Chondrocyte (in vitro differentiated cells): ENCODE results near the gene PTPRH. TPM values are rescaled to one million over a fixed set of nuclear protein-coding genes. Genes with fewer than 3 reads are reported as not detected.

Source experiments
- DNase-seq: peaks from one replicate; pipeline ENCODE4 v3.0.0; 2021; ENCODE audit warnings: mixed read lengths, low spot score
- H3K27ac Mint-ChIP-seq: one replicate; pipeline ENCODE4 v1.8.0; 2021; ENCODE audit warnings: mild to moderate bottlenecking, moderate library complexity, mixed read lengths; ENCODE audit not compliant: unreplicated experiment
- H3K27me3 Mint-ChIP-seq: 2 replicates; pipeline ENCODE4 v1.8.0; 2021; ENCODE audit warnings: low read depth, mixed read lengths
- H3K36me3 Mint-ChIP-seq: 2 replicates; pipeline ENCODE4 v1.8.0; 2021; ENCODE audit warnings: low read depth, mixed read lengths
- H3K4me1 Mint-ChIP-seq: 2 replicates; pipeline ENCODE4 v1.8.0; 2021; ENCODE audit warnings: low read depth, mild to moderate bottlenecking, mixed read lengths
- H3K4me3 Mint-ChIP-seq: one replicate; pipeline ENCODE4 v1.8.0; 2021; ENCODE audit warnings: mild to moderate bottlenecking, moderate library complexity, mixed read lengths; ENCODE audit not compliant: unreplicated experiment
- H3K9me3 Mint-ChIP-seq: 2 replicates; pipeline ENCODE4 v1.8.0; 2021; ENCODE audit warnings: low read depth, mixed read lengths
- total RNA-seq: library from RNA; stranded (reverse); gene quantifications from 3 replicates; pipeline ENCODE4 v1.2.1, GENCODE V29; 2021
- TF ChIP-seq, protein P1 (sequence below): fragments of 200-600 bp; sonication (generic); IDR thresholded peaks from 2 replicates; pipeline ENCODE4 v1.5.0; 2021; ENCODE audit warnings: antibody characterized with exemption, mild to moderate bottlenecking, moderate library complexity

The PTPRH gene
- total RNA-seq, 1 donor from 2014 or later, result 0.42 TPM

DNA sequence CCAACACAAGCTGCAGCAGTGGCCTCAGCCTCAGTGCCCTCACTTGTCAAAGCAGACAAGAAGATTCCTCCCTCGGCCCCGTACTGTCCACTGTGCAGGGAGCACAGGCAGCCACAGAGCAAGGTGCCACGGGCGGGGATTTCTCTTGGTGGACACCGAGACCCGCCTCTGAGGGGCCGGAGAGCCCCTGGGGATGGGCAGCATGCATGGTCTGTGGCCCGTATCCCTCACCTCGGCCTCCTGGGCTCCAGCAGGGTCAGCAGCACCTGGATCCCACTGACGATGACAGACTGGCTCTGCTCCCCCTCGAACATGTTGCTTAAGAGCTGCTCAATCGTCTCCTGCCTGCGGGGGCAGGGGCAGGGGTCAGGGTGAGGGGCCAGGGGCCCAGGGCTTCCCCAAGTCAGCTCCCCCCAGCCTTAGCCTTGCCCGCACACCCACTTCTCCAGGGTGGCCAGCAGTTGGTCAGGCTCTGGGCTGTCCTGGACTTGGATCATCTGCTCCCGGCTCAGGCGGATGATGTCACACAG lies 32.7 kb upstream of the PTPRH start:
- peaks cover 28% of the 10 kb centered on the region for H3K36me3 Mint-ChIP-seq

DNA sequence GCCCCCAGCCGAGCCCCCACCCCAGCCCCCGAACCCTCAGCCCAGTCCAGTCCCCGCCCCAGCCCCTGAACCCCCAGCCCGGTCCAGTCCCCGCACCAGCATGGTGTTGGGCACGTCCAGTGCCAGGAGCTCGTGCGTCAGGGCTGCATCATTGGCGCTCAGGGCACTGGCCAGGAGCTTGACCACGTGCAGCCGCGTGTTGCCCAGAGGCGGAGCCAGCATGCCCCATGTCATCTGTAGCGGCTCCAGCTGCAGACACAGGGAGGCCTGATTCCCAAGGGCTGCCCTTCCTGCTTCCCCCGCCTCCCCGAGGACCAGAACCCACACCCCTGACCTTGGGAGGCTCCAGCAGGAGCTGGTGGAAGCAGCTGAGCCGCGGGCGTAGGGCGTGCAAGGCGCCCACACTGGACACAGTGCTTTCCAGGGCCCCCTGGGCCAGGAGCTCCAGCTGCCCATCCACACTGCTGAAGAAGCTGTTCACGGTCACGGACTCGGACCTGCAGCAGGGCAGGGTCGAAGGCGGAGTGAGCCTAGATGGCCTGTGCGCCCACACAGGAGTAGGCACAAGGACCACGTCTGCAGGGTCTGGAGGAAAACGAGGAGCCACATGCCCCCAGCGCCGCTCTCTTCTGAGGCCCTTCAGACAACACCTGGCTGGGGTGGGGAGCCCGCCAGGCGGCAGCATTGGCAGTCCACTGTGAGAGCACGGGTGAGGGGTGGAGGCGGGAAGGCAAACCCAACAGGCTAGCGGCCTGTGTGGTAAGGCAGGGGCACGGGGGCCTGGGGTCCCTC lies 32.0 kb upstream of the PTPRH start:
- Mint-ChIP-seq H3K9me3 (no peaks in the 10 kb centered on the region), H3K27me3 (no peaks in the 10 kb centered on the region), H3K27ac (no peak overlapping the region), H3K4me3 (no peak overlapping the region), H3K4me1 (no peaks in the 10 kb centered on the region), H3K36me3 (peaks cover 32% of the 10 kb centered on the region)
- peak; percentile 90 for DNase-seq
- TF ChIP-seq, protein P1, sequence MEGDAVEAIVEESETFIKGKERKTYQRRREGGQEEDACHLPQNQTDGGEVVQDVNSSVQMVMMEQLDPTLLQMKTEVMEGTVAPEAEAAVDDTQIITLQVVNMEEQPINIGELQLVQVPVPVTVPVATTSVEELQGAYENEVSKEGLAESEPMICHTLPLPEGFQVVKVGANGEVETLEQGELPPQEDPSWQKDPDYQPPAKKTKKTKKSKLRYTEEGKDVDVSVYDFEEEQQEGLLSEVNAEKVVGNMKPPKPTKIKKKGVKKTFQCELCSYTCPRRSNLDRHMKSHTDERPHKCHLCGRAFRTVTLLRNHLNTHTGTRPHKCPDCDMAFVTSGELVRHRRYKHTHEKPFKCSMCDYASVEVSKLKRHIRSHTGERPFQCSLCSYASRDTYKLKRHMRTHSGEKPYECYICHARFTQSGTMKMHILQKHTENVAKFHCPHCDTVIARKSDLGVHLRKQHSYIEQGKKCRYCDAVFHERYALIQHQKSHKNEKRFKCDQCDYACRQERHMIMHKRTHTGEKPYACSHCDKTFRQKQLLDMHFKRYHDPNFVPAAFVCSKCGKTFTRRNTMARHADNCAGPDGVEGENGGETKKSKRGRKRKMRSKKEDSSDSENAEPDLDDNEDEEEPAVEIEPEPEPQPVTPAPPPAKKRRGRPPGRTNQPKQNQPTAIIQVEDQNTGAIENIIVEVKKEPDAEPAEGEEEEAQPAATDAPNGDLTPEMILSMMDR, result no peak

More for the DNA sequence above, 32.7 kb upstream of the PTPRH start:
- Mint-ChIP-seq H3K27ac (no peak overlapping the region), H3K4me1 (no peaks in the 10 kb centered on the region), H3K4me3 (no peak overlapping the region), H3K9me3 (no peaks in the 10 kb centered on the region), H3K27me3 (no peaks in the 10 kb centered on the region)
- TF ChIP-seq, protein P1, result no peak
- peak; percentile 80 for DNase-seq

DNA sequence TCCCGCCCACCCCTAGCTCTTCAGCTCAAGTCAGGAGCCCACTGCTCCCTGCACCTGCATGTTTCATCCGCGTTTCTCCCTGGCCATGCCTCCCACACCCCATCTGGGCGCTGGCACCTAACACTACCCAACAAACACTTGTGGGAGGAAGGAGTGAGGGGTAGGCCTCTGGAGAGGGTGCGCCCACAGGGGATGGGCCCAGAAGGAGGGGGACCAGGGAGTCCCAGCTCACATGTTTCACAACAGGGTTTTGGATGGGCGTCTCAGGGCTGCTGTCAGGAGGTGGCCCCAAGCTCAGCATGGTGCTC lies 31.4 kb upstream of the PTPRH start:
- no peaks in the 10 kb centered on the region for H3K4me1 Mint-ChIP-seq
- H3K4me3 Mint-ChIP-seq, result no peak overlapping the region
- peaks cover 35% of the 10 kb centered on the region for H3K36me3 Mint-ChIP-seq
- H3K9me3 Mint-ChIP-seq, result no peaks in the 10 kb centered on the region
- no peak for DNase-seq
- no peak overlapping the region for H3K27ac Mint-ChIP-seq
- H3K27me3 Mint-ChIP-seq, result no peaks in the 10 kb centered on the region
- TF ChIP-seq, protein P1, result no peak

DNA sequence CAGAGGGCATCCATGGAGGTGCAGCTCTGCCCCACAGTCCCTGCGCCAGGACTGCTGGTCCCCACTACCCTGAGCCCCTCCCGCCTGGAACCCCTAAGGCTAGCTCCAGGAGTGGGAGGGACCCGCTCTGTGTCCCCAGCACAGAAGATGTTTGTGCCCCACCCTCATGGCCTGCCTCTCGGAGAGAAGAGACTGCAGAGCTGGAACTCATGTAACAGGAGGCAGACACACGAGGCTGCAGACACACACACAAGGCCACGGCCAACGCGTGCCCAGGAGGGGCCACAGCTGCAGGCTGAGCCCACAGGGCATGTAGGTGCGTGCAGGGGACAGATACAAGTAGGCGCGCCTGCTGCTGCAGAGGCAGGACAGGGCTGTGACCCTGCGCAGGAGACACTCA lies 29.7 kb upstream of the PTPRH start:
- TF ChIP-seq, protein P1, result no peak
- no peak for DNase-seq
- Mint-ChIP-seq H3K4me3 (no peak overlapping the region), H3K27me3 (no peaks in the 10 kb centered on the region), H3K36me3 (peaks cover 44% of the 10 kb centered on the region), H3K27ac (no peak overlapping the region), H3K9me3 (no peaks in the 10 kb centered on the region), H3K4me1 (no peaks in the 10 kb centered on the region)

DNA sequence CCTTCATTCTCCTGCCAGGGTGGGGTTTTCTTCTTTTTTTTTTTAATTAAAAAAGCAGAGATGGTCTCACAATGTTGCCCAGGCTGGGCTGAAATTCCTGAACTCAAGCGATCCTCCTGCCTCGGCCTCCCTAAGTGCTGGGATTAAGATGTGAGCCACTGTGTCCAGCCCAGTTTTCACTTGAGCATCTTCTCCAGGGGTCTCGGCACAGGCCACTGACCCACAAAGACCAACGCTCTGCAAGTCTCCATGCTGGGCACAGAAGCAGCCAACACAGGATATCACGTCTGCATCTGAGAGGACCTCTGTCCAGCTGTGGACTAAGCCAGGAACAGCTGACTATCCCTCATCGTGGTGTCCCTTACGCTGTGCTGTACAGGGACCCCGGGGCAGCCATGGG lies 28.7 kb upstream of the PTPRH start:
- Mint-ChIP-seq H3K36me3 (peaks cover 48% of the 10 kb centered on the region), H3K4me1 (no peaks in the 10 kb centered on the region), H3K9me3 (no peaks in the 10 kb centered on the region), H3K4me3 (no peak overlapping the region), H3K27me3 (no peaks in the 10 kb centered on the region), H3K27ac (no peak overlapping the region)
- TF ChIP-seq, protein P1, result no peak
- no peak for DNase-seq
